Astrocyte (in vitro differentiated cells and primary cell): ENCODE measurements around the gene LELP1.

Experiments used
- CTCF ChIP-seq: IDR thresholded peaks from 2 replicates; pipeline ENCODE4 v1.5.1; 2011; ENCODE audit warnings: low read depth, mild to moderate bottlenecking, inconsistent platforms, low read length, moderate library complexity; ENCODE audit not compliant: insufficient read depth
- EZH2 ChIP-seq: IDR thresholded peaks from 2 replicates; pipeline ENCODE4 v1.6.1; 2012; ENCODE audit warnings: mild to moderate bottlenecking, low read length, inconsistent platforms; ENCODE audit not compliant: insufficient read depth

GRCh38 chr1:153251988-153252387, 48.8 kb downstream of the LELP1 start:
- no peak for TF ChIP-seq CTCF
- TF ChIP-seq EZH2, result no peak
